Upper lobe of left lung (tissue), 6 donors: ENCODE data around the gene TMEM176B. TPM values are rescaled to one million over a fixed set of nuclear protein-coding genes. Genes with fewer than 3 reads are reported as not detected.

Experiments used
- ATAC-seq, 2 donors: fragments of 200-7000 bp; cut with Tn5 transposase; one replicate each; pipeline ENCODE4 v1.9.1; 2022; ENCODE audit warnings: mild to moderate bottlenecking in 2 of 2, moderate library complexity in 2 of 2; ENCODE audit not compliant: low FRiP score in 2 of 2
- DNase-seq, 2 donors: peaks; one replicate each; pipeline ENCODE4 v3.0.0-alpha.2; 2019 to 2020
- H3K27ac ChIP-seq, 4 donors: fragments of 200-600 bp; sonication (generic); one replicate each; pipeline ENCODE4 v1.5.1; 2016 to 2019
- H3K27me3 ChIP-seq, 4 donors: fragments of 200-600 bp; sonication (generic); one replicate each; pipeline ENCODE4 v1.5.1; 2017 to 2019
- H3K36me3 ChIP-seq, 4 donors: fragments of 200-600 bp; sonication (generic); one replicate each; pipeline ENCODE4 v1.5.1; 2016 to 2019
- H3K4me1 ChIP-seq, 4 donors: fragments of 200-600 bp; sonication (generic); one replicate each; pipeline ENCODE4 v1.5.1; 2018 to 2019
- H3K4me3 ChIP-seq, 4 donors: fragments of 200-600 bp; sonication (generic); one replicate each; pipeline ENCODE4 v1.5.1; 2017 to 2019; ENCODE audit warnings: mild to moderate bottlenecking in 2 of 4, moderate library complexity in 1 of 4
- H3K9me3 ChIP-seq, 4 donors: fragments of 200-600 bp; sonication (generic); one replicate each; pipeline ENCODE4 v1.5.1; 2018 to 2019
- EP300 ChIP-seq, 4 donors: sonication (generic); formaldehyde crosslinking; IDR thresholded peaks; one replicate each; pipeline ENCODE4 v1.5.1; 2017; ENCODE audit warnings: antibody characterized with exemption in 4 of 4, control low read depth in 2 of 4
- POLR2A ChIP-seq, 4 donors: fragments of 450-650 bp; IDR thresholded peaks; one replicate each; pipeline ENCODE4 v1.5.1; 2016 to 2017; ENCODE audit warnings: antibody characterized with exemption in 4 of 4, mild to moderate bottlenecking in 2 of 4
- POLR2AphosphoS5 ChIP-seq, 2 donors: sonication (generic); formaldehyde crosslinking; IDR thresholded peaks; one replicate each; pipeline ENCODE4 v1.5.1; 2017; ENCODE audit warnings: antibody characterized with exemption in 2 of 2
- WGBS, 2 donors: methylation state at CpG; one replicate each; pipeline ENCODE4 v1.1.5; 2017 to 2018; 5-methylcytosine and 5-hydroxymethylcytosine counted together
- total RNA-seq, 6 donors: library from RNA; depleted of rRNA in 4 of 6; stranded (reverse); fragments of >200 nt in 4 of 6; gene quantifications; one replicate each; pipeline versions ENCODE4 v1.1.0 to v1.2.1, GENCODE V29; 2016 to 2021
- TF ChIP-seq, protein P1 (sequence below), 6 experiments: fragments of 450-650 bp in 4 of 6; fragments of 200-600 bp in 2 of 6; sonication (generic) in 2 of 6; IDR thresholded peaks; one replicate each; pipeline ENCODE4 v1.5.1; 2016 to 2019; ENCODE audit warnings: antibody characterized with exemption in 6 of 6
- donor health status: DM: no; HTN: no; CAD: no; lungs with moderate emphysema.
- donor health status: DM: no; HTN: yes; CAD: no; lungs with severe emphysema.

The TMEM176B gene
- total RNA-seq, 6 donors from 2014 or later: 10.5 to 82.8 (median 27.4) TPM

DNA sequence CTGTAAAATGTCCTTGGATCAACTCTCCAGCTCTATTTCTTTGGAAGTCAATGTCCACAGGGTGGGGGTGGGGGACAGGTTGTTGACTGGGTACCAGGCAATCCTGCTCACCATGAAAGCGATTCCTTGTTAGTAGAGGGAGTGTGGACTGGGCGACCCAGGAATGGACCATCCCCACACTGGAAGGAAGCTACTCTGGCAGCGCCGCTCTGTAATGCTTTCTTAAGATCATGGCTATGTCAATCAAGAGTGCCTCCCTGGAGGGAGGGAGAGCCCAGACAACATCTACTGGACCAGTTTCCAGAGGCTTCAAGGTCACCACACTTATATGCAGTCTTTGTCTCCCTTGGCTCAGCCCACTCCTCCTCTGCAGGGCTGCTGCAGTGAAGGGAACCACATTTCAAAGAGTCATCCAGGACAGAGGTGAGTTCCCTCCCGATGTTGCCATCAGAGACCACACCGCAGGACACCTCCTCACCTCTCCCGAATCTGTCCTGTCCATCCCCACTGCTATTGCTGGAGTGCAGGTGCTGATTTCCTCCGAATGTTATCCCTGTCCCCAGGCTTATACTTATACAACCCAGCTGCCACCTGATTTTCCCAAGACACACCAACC is 56.0 kb downstream of the TMEM176B start:
- no peak for ATAC-seq
- no peak for DNase-seq
- Histone ChIP-seq H3K27ac (peak overlapping the region in 2 of 4 donors; percentile 89 to 91), H3K27me3 (no peaks in the 10 kb centered on the region), H3K9me3 (no peaks in the 10 kb centered on the region), H3K4me1 (peaks cover 7 to 26% (median 19%) of the 10 kb centered on the region in 4 donors), H3K4me3 (no peak overlapping the region), H3K36me3 (peaks cover 0 to 39% (median 24%) of the 10 kb centered on the region in 4 donors)
- TF ChIP-seq, protein P1, sequence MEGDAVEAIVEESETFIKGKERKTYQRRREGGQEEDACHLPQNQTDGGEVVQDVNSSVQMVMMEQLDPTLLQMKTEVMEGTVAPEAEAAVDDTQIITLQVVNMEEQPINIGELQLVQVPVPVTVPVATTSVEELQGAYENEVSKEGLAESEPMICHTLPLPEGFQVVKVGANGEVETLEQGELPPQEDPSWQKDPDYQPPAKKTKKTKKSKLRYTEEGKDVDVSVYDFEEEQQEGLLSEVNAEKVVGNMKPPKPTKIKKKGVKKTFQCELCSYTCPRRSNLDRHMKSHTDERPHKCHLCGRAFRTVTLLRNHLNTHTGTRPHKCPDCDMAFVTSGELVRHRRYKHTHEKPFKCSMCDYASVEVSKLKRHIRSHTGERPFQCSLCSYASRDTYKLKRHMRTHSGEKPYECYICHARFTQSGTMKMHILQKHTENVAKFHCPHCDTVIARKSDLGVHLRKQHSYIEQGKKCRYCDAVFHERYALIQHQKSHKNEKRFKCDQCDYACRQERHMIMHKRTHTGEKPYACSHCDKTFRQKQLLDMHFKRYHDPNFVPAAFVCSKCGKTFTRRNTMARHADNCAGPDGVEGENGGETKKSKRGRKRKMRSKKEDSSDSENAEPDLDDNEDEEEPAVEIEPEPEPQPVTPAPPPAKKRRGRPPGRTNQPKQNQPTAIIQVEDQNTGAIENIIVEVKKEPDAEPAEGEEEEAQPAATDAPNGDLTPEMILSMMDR (IDR thresholded peaks at IDR 0.05): no peak
- TF ChIP-seq EP300 (IDR thresholded peaks at IDR 0.05) (no peak), POLR2A (IDR thresholded peaks at IDR 0.05) (no peak), POLR2AphosphoS5 (IDR thresholded peaks at IDR 0.05) (peak in 1 of 2 donors; percentile 10)
- WGBS, 2 donors: 65 to 68% methylated on average over 6 to 8 of the region's 8 CpGs

- Histone ChIP-seq H3K4me3 (peak overlapping the region in 2 of 4 donors; percentile 15 to 58), H3K27me3 (no peaks in the 10 kb centered on the region), H3K4me1 (peaks cover 7 to 26% (median 19%) of the 10 kb centered on the region in 4 donors), H3K27ac (peak overlapping the region in 3 of 4 donors; percentile 43 to 91 (median 89)), H3K9me3 (no peaks in the 10 kb centered on the region), H3K36me3 (peaks cover 0 to 39% (median 24%) of the 10 kb centered on the region in 4 donors)
- peak in 1 of 2 donors; percentile 36 for DNase-seq
- 75 to 76% methylated on average over 13 to 14 of the region's 14 CpGs for WGBS, 2 donors
- no peak for TF ChIP-seq POLR2A (IDR thresholded peaks at IDR 0.05)
- TF ChIP-seq POLR2AphosphoS5 (IDR thresholded peaks at IDR 0.05): no peak
- TF ChIP-seq, protein P1 (IDR thresholded peaks at IDR 0.05): no peak
- TF ChIP-seq EP300 (IDR thresholded peaks at IDR 0.05): no peak
- no peak for ATAC-seq
These were observed 57.7 kb downstream of the TMEM176B start for GRCh38 chr7:150742286-150742968.

Other genes with a start within 250 kb of the TMEM176B start
- gene GIMAP4, start 233.0 kb downstream of the TMEM176B start, total RNA-seq: 10 to 100 TPM; 34.0 to 78.9 (median 43.0) TPM
- 10 to 100 TPM; 24.7 to 62.9 (median 44.2) TPM for gene GIMAP6, start 168.0 kb downstream of the TMEM176B start, total RNA-seq
- gene GIMAP2, start 114.7 kb downstream of the TMEM176B start, total RNA-seq: 10 to 100 TPM; 15.5 to 34.0 (median 23.0) TPM
- 10 to 100 TPM in 5 of 6 donors, 1 to 10 TPM in 1; 8.4 to 13.5 (median 12.1) TPM for gene GIMAP1, start 83.8 kb downstream of the TMEM176B start, total RNA-seq
- 100 to 1,000 TPM in 1 of 6 donors, 10 to 100 TPM in 5; 28.0 to 103 (median 41.3) TPM for gene GIMAP5, start 62.9 kb downstream of the TMEM176B start, total RNA-seq
- 10 to 100 TPM in 5 of 6 donors, 1 to 10 TPM in 1; 8.4 to 67.9 (median 16.3) TPM for gene TMEM176A, start 405 bp upstream of the TMEM176B start, total RNA-seq
- under 1 TPM in 2 of 6 donors, not detected in 4; 0.31 to 0.88 TPM for gene AOC1, start 52.2 kb upstream of the TMEM176B start, total RNA-seq
- gene KCNH2, start 178.0 kb upstream of the TMEM176B start, total RNA-seq: 1 to 10 TPM in 5 of 6 donors, under 1 TPM in 1; 0.59 to 5.7 (median 3.1) TPM
- gene NOS3, start 190.7 kb upstream of the TMEM176B start, total RNA-seq: 10 to 100 TPM in 4 of 6 donors, 1 to 10 TPM in 2; 3.1 to 95.3 (median 16.2) TPM
- 1 to 10 TPM in 3 of 6 donors, under 1 TPM in 3; 0.46 to 5.2 (median 1.0) TPM for gene ATG9B, start 224.1 kb upstream of the TMEM176B start, total RNA-seq
- gene ABCB8, start 228.1 kb upstream of the TMEM176B start, total RNA-seq: 10 to 100 TPM; 38.3 to 58.7 (median 42.5) TPM
- 10 to 100 TPM in 2 of 6 donors, 1 to 10 TPM in 4; 2.1 to 37.7 (median 4.0) TPM for gene ASIC3, start 248.2 kb upstream of the TMEM176B start, total RNA-seq